Head of caudate nucleus (tissue), 42 donors: ENCODE measurements around the gene CCDC47.
"Not testable (repeated sequence)": the region's sequence is repeated elsewhere in the genome, so short reads cannot be mapped to it uniquely, and the experiment has no call there.

Experiments
- DNase-seq, 42 donors: peaks; one replicate each; pipeline versions ENCODE4 v3.0.0 to v3.0.0-alpha.2; 2020 to 2021; ENCODE audit warnings: mixed read lengths in 7 of 42
- intact Hi-C: fragments of 100-400 bp; cut with DNase I; formaldehyde crosslinking; loops from one replicate; pipeline ENCODE4 v1.15.0; 2022

The CCDC47 gene

GRCh38 chr17:63752707-63753106 is 20.7 kb downstream of the CCDC47 start:
- intact Hi-C loops = no loop called here
- no peak for DNase-seq

DNA sequence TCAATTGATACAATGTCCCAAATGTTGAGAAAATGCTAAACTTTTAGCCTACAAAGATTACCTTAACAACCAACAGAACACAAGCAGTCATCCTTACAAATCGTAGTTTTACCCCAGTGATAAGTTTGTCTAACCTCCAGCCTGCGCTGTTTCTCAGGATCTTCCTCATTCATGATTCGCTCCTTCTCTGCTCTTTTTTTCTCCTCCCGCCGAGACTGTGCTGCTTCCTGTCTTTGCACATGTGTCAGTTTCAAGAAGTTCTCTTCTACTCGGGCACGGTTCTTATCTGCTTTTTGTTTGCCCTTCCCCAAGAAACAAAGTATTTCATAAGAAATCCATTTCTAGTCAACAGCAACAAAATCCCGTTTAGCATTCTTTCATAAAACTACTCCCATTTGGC is 21.6 kb downstream of the CCDC47 start:
- peak in 6 of 42 donors; percentile 5 to 22 (median 17) for DNase-seq

DNA sequence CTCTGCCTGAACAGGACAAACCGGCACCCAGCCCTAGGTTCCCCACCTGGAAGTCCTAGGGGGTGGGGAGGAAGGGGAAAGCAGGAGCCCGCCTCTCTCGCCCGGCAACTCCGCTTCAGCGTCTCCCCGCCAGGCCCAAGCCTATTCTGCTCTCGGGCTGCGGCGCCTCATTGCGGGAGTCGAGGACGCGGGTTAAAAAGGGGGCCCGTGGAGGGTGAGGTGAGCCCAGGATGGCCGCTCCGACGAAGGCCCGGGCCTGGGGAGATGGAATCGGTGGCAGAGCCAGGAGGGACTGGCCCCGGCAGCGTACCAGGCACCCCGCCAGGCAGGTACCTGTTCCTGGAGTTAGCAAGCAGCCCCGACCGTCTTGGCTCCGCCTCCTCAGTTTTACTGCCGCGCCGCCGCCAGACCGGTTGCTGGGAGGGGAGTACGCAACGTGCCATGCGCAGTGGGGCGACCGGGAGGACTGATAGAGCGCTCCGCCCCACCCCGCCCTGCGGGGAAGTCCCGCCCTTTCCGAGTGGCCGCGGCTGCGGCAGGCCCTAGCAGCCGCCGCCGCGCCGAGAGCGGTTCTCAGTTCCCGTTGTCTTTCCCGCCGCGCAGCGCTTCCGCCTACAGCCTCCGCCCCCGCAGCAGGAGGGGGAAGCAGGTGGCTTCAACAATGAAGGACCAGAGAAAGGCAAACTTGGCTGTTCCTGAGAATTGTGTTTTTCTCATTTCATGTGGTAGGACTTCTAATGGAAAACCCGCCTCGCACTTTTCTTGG is 31.8 kb downstream of the CCDC47 start, which contains the start of gene STRADA:
Gene STRADA, minus strand, starts transcription at position 392 of the 766 bp plus-strand sequence. CDS start 13,430 bp downstream, outside the sequence.
- DNase-seq = peak; percentile 93 to 99 (median 98)
- intact Hi-C loops = loop anchor here (2.0 to 10.0 kb wide), 2 partner anchors 31 to 117 kb away; partner anchors contain the start of genes CCDC47 and MAP3K3

More for the DNA sequence above, 21.6 kb downstream of the CCDC47 start:
- intact Hi-C loops = no loop called here

DNA sequence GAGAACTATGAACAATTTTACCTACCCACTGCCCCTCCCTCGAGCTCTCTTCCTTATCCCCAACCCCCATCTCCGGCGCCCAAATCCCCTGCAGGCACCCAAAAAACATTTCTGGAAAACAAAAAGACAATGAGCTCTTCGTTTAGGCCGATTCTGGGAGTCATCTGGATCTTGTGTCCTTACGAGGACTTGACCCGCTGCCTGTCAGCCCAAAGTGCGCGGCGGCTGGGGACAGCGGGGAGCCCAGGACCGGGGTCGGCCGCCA is 32.3 kb downstream of the CCDC47 start:
- peak in 1 of 42 donors; percentile 2 for DNase-seq
- intact Hi-C loops = loop anchor here (2.0 to 10.0 kb wide), 2 partner anchors 32 to 116 kb away; partner anchors contain the start of genes CCDC47 and MAP3K3

- intact Hi-C loops = loop anchor here (2.0 to 10.0 kb wide), 2 partner anchors 32 to 116 kb away; partner anchors contain the start of genes CCDC47 and MAP3K3
- DNase-seq = no peak
Measured at GRCh38 chr17:63740464-63741142, 32.8 kb downstream of the CCDC47 start.

GRCh38 chr17:63735691-63736090 is 37.7 kb downstream of the CCDC47 start:
- intact Hi-C loops = no loop called here

DNA sequence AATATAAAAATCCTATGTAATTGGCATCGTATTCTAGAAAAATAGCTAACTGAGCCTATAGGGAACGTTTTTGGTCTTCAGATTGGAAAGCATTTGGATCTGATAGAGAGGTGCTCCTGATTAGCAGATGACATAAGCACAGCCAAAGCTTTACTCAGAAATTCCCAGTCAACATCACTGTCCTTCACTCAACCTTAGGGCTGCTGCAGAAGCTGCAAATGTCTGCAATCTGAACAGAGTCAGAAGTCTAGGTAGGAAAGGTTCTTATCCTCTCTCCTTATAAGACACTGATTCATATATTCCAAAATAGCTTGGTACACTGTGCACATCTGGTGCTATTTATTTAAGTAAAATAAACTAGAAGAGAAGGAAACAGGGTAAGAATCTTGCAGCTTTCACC is 51.0 kb downstream of the CCDC47 start:
- intact Hi-C loops = no loop called here
- DNase-seq = peak in 1 of 42 donors; percentile 17

More at GRCh38 chr17:63735691-63736090, 37.7 kb downstream of the CCDC47 start:
- DNase-seq = no peak

DNA sequence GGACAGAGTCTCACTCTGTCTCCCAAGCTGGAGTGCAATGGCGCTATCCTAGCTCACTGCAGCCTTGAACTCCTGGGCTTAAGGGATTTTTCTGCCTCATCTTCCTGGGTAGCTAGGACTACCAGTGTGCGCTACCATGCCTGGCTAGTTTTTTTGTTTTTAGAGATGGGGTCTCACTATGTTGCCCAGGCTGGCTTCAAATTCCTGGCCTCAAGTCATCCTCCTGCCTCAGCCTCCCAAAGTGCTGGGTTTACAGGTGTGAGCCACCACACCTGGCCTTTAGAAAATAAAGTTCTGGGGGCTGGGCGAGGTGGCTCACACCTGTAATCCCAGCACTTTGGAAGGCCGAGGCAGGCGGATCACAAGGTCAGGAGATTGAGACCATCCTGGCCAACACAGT is 53.2 kb downstream of the CCDC47 start:
- intact Hi-C loops = not testable (repeated sequence)

GRCh38 chr17:63718988-63719387 is 54.4 kb downstream of the CCDC47 start:
- no peak for DNase-seq
- intact Hi-C loops = no loop called here

More for the DNA sequence above, 53.2 kb downstream of the CCDC47 start:
- DNase-seq = not testable (repeated sequence)

GRCh38 chr17:63716426-63716825 is 57.0 kb downstream of the CCDC47 start:
- DNase-seq = no peak
- intact Hi-C loops = no loop called here

DNA sequence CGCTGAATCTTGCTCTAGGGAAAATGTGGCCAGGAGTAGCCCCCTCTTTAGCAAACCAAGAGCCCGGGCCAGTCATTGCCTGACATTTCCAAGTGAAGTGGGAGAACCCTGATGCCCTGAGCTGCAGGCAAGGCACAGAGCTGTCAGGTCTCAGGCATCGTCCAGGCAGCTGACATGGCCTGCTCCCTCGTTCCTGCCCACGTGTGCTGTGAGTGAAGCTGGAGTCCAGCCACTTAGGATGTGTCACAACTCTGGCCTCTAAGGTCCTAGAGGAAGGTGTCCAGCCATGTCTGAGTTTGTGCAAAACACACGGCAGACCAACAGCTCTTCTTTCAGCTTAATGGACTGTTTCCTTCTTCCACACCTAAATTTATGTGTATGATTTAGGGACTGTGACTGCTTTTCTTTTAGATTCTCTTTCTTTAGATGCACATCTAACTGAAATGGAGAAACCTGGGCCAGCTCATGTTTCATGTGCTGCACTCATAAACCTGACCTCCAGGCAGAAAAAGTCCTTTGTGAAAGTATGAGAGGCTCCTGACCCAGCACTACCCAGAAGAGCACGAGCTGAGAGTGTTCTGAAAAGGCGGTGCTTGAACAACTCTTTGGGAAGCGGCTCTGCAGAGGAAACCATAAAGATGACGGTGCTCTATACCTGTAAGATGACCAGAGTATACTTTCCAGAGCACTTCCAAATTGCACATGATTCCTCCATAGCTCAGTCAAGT is 58.7 kb downstream of the CCDC47 start:
- DNase-seq = peak in 1 of 42 donors; percentile 4
- intact Hi-C loops = no loop called here

DNA sequence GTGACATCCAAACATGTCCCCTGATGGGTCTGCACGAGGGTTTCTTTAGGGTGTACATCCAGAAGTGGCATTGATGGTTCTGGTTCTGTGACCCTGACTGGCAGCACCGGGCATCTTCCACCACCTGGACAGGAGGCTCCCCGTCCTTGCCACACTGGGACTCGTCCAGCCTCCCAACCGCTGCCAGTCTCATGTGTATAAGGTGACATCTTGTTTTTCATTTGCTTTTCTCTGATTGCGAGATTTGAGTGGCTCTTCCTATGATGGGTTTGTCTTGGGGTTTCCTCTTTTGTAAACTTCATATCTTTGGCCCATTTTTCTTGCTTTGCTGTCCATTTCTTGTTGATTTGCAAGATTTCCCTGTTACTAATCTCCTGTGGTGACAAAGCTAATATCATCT is 64.3 kb downstream of the CCDC47 start:
- DNase-seq = peak in 1 of 42 donors; percentile 21
- intact Hi-C loops = no loop called here

GRCh38 chr17:63707151-63707550 is 66.2 kb downstream of the CCDC47 start:
- intact Hi-C loops = no loop called here
- no peak for DNase-seq

DNA sequence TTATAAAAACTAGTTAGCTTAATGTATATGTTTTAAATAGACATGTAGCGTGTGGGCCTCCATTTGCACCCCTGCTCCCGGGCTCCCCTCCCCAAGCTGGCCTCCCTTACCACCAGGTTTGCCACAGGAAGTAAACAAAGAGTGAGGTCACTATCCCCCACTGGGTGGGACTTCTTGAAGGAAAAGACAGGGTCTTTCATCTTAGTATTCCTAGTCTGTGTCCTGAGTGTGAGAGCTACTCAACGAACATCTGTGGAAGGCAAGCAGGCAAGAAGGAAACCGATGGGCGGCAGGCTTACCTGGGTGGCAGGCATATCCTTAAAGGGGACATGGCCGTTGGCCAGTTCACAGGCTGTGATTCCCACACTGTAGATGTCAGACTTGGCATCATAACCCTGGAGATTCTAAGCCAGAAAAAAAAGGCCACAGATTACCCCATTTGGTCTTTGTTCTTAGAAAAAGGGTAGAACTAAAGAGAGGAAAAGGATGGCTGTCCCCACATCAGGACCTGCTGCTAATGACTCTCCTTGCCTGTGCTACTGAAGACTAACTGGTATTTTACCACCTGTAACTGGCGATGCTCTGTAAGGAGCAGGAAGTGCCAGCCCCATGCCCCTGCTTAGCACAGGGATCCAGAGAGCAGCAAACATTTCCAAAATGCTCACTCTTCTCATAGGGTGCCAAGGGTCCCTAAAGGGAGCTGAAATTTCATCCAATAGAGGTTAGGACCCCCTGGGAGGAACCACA is 66.9 kb downstream of the CCDC47 start:
- peak in 1 of 42 donors; percentile 4 for DNase-seq
- intact Hi-C loops = no loop called here

DNA sequence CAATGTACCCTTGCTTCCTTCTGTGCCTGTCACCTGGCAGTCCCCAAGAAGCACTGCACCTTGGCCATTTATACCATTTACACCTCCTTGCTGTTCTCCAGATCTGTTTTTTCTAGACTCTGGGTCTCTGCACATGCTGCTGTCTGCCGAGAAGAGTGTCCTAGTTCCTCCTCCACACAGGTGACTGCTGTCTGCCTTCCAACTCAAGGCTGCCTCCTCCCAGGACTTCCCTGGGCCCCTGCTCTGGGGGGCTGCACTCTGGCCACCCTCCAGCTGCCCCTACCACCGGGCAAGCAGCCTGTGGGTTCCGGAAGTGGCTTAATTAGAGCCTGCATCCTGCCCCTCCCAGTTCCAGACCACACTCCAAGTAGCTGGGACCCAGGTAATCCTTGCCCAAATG is 67.7 kb downstream of the CCDC47 start:
- intact Hi-C loops = no loop called here
- DNase-seq = no peak

DNA sequence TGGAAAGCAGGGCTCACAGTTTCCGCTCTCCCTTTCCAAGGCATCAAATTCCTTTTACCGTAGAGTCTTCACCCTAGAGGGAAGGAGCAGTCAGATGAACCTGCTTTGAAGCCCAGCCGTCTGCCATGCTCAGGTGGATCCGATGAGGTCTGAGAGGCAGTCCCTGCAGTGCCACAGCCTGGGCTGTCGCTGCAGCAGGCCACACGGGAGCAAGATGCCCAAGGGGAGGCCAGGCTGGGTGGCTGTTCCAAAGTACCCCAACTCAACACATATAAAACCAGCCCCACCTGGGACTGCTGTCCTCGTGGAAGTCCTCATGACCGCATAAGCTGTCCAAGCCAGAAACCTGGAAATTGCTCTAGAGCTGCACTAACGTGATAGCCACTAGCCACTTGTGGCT is 68.6 kb downstream of the CCDC47 start:
- intact Hi-C loops = no loop called here
- no peak for DNase-seq

GRCh38 chr17:63704259-63704576 is 69.2 kb downstream of the CCDC47 start:
- DNase-seq = no peak
- intact Hi-C loops = no loop called here

DNA sequence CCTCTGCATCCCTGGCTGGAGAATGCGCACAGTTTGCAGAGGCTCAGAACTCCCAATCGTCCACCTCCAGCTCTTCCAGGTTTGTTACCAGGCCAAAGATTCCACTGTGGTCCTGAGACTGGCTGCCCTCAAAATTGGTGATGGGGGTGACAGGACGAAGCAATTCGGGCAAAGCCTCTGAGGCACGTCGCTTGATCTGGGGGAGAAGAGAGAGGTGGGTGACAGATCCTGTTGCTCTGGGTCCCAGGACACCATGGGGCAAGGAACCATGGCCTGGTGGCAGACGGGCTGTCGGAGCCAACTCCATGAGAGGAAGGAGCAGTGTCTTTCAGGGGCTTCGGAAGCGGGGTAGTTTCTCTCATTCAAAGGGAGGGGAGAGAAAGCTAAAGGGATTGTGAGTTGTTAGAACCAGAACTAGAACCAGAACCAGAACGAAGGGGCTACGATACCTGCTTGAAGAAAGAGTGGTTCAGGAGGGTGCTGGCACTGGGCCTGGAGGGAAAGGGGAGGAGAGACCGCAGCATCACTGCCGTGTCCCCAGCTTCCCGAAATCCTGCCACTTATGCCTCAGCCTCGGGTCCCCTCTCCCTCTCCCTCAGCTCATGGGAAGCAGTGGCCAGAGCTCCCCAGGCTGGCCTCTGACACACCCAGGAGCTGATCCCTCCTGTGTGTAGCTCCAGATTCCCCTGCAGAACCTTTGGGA is 69.7 kb downstream of the CCDC47 start:
- intact Hi-C loops = no loop called here
- no peak for DNase-seq

GRCh38 chr17:63703029-63703428 is 70.4 kb downstream of the CCDC47 start:
- intact Hi-C loops = no loop called here
- DNase-seq = peak in 1 of 42 donors; percentile 15
